Stimulated activated CD8-positive, alpha-beta memory T cell treated with anti-CD3 and anti-CD28 coated beads, Interleukin-15, amount 100 ng/mL, for 48 hours (primary cell): Measurements from ENCODE around the gene HLA-C.
"Not testable (repeated sequence)": the region's sequence is repeated elsewhere in the genome, so short reads cannot be mapped to it uniquely, and the experiment has no call there.

Experiments
- DNase-seq, 2 donors: peaks; one replicate each; pipeline ENCODE4 v3.0.0-alpha.2; 2020; ENCODE audit warnings: low read depth in 2 of 2

The HLA-C gene

DNA sequence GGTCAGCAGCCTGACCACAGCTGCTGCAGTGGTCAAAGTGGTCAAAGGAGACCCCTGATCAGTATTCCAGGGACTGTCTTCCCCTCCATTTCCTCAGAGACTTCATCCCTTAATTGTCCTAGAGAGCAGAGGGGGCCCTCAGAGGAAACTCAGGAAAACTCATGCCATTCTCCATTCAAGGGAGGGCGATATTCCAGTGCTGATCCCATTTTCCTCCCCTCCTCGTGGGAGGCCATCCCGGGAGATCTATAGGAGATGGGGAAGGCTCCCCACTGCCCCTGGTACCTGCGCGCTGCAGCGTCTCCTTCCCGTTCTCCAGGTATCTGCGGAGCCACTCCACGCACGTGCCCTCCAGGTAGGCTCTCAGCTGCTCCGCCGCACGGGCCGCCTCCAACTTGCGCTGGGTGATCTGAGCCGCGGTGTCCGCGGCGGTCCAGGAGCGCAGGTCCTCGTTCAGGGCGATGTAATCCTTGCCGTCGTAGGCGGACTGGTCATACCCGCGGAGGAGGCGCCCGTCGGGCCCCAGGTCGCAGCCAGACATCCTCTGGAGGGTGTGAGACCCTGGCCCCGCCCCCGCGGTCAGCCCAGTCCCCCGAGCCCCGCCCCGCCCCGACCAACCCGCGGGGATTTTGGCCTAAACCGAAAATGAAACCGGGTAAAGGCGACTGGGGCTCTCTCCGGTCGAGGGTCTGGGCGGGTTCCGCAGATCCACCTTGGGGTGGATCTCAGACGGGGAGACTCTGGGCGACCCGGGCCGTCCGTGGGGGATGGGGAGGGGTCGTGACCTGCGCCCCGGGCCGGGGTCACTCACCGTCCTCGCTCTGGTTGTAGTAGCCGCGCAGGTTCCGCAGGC lies 878 bp downstream of the HLA-C start:
- DNase-seq = peak; percentile 59 to 74

DNA sequence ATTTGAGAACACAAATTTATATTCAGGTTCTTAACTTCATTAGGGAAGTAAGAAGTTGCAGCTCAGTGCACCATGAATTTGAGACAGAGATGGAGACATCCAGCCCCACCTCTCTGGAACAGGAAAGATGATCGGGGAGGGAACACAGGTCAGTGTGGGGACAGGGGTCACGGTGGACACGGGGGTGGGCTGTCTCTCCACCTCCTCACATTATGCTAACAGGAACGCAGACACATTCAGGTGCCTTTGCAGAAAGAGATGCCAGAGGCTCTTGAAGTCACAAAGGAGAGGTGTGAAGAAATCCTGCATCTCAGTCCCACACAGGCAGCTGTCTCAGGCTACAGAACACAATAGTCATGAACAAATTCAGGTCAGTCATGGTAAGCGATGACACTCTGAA lies 3.1 kb downstream of the HLA-C start:
- DNase-seq = no peak

GRCh38 chr6:31268369-31268765 lies 3.5 kb downstream of the HLA-C start:
- DNase-seq = no peak

DNA sequence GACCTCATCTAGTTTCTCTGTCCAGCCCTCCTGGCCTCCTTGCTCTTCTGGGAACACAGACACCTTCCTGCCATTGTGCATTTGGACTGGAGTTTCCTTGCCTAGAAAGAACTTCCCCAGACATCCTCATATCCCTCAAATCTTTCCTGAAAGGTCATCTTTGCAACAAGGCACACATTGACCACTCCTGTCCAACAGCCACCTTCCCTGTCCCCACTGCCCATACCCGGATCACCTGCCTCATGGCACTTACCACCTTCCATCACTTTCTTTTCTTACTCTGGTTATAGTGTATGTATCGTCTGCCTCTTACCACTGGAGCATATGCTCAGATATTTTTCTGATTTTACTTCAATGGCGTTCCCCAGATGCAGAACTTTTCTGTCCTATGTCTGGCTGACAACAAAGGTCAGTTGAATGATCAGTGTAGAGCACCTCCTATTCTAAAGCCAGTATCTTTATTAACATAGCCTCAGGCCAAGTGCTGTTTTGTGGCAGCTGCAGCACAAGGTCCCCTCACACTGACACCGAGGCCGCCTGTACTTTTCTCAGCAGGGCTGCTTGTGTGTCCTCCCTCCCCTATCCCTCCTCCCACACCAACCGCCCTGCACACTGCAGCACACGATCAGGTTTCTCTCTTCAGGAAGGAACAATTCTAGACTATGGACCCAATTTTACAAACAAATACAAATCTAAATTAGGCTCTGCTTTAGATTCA lies 4.1 kb downstream of the HLA-C start:
- DNase-seq = no peak

GRCh38 chr6:31266567-31267360 lies 5.1 kb downstream of the HLA-C start:
- DNase-seq = no peak

DNA sequence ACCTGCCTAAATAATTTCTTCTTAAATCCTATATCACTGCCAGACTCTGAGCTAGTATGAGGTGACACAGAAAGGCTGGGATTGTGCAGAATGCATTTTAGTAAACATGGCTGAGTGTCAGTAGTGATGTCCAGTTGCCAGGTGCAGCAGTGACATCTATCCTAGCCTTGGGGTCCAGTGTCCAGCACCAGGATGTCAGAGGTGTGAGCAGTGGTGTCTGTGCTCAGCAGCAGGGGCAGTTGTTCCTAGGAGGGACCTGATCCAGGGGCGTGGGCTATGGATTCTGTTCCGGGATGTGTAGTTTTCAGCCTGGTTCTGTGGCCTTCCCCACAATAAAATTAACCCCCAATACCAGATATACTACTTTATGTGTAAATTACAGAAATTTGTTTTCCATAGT lies 6.0 kb downstream of the HLA-C start:
- DNase-seq = no peak

DNA sequence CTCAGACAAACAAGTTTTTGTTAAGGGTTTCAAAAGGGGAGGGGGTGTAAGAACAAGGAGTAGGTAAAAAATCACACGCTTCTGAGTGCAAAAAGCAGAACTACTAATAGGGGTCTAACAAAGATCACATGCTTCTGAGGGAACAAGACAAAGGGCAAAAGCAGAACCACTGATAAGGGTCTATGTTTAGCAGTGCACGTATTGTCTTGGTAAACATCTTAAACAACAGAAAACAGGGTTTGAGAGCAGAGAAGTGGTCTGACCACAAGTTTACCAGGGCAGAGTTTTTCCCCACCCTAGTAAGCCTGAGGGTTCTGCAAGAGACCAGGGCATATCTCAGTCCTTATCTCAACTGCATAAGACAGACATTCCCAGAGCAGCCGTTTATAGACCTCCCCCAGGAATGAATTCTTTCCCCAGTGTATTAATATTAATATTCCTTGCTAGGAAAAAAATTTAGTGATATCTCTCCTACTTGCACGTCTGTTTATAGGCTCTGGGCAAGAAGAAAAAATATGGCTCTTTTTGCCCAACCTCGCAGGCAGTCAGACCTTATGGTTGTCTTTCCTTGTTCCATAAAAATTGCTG lies 8.5 kb downstream of the HLA-C start:
- DNase-seq = not testable (repeated sequence)

GRCh38 chr6:31259995-31260394 lies 11.9 kb downstream of the HLA-C start:
- DNase-seq = not testable (repeated sequence)

DNA sequence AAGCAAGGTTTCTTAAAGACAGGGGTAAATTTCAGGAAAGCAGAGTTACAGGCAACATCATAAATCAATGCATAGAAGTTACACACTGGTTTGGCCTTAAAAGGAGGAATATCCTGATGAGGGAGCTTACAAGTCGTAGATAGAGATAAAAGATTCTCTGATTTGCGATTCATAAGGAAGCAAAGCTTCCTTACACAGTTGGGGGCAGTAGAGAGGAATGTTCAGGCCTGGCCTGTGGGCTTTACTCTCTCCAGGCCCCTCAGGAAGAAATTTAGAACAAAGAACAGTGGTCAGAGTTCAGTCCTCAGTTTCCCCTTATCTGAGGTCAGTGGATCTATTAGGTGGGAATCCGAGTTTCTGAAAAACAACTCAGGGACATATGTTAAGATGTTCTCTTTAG lies 19.3 kb downstream of the HLA-C start:
- DNase-seq = no peak

- DNase-seq = no peak
Measured at GRCh38 chr6:31251261-31251660, 20.6 kb downstream of the HLA-C start.

GRCh38 chr6:31249184-31249583 lies 22.7 kb downstream of the HLA-C start:
- DNase-seq = no peak

- DNase-seq = no peak
Measured at GRCh38 chr6:31247813-31248212, 24.1 kb downstream of the HLA-C start.

- no peak for DNase-seq
Measured at GRCh38 chr6:31246051-31246521, 25.8 kb downstream of the HLA-C start.

- DNase-seq = no peak
Measured at GRCh38 chr6:31243508-31243907, 28.4 kb downstream of the HLA-C start.

DNA sequence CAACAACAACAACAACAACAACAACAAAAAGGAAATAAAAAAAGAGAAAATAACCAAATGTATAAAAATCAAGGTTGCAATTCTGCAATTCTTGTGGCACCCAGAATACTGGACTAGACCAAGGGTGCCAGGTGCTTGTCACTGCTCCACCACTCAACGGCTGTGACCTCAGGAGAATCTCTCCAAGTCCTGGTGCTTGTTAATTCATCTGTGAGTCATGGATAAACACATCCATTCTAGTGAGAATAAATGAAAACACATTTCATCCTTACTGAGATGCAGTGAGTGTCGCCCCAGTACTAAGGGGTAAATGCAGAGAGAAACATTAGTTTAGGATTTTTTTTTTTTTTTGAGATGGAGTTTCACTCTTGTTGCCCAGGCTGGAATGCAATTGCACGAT lies 32.0 kb downstream of the HLA-C start:
- DNase-seq = no peak

DNA sequence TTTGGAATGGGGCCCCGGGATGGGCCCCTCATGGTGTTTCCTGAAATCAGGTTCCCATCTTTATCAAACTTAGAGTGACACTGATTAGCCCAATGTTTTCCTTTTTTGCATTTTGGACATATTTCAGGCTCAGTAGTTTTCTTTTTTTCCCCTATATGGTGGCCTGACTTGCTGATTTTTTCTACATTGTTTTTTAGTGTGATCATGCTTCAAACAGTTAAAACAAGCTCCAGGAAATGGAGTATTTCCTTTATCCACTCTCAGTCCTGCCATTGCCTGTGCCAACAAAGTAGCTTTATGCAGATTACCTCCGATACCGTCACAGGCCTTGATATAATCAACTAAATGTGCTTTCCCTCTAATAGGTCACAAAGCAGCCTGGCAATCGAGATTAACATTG lies 37.8 kb downstream of the HLA-C start:
- DNase-seq = not testable (repeated sequence)

DNA sequence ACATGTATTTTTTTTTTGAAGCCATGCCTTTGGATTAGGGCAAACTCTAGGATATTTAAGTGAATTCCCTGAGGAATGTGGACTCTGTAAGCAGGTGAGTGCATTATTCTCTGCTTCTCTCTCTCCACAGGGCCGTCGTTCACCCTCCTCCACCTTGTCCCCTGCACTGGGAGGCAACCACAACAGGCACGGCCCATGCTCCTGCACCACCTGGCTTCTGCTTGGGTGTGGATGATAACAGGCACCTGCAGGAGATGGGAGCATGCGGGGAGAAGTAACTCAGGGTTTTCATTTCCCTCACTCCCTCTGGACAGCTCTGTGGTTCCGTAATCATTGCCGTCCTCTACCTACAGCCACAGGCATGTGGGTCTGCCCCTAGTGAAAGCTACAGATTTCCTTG lies 43.4 kb downstream of the HLA-C start:
- no peak for DNase-seq

- DNase-seq = no peak
Measured at GRCh38 chr6:31227143-31227542, 44.7 kb downstream of the HLA-C start.

GRCh38 chr6:31225735-31226134 lies 46.2 kb downstream of the HLA-C start:
- DNase-seq = no peak

DNA sequence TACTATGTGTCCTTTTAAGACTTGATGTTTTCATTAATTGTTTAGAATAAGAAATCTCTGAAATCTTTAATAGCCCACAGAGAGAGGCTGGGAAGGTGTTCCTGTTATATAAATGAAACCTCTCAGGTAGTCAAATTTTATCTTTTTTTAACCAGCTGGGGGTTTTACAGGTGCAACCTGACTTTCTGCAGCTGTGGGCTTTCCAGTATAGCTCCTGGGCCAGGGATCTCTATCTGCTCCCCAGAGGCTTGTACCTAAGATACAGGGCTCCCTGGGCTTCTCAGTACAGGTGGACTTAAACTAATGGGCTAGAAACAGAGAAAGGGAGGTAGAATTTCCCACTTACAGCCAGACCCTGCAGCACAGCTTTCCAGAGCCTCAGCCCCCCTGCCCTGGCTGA lies 49.4 kb downstream of the HLA-C start:
- DNase-seq = no peak
